WI38 (cell line): ENCODE results near the gene KAT2B.

ENCODE experiments used
- H3K4me3 ChIP-seq: 2 replicates; pipeline ENCODE4 v1.5.1; 2011; ENCODE audit warnings: low read depth, mild to moderate bottlenecking, control low read depth, low read length
- TF ChIP-seq, protein P1 (sequence below): IDR thresholded peaks from 2 replicates; pipeline ENCODE4 v1.5.1; 2012; ENCODE audit warnings: low read depth, mild to moderate bottlenecking, control low read depth, low read length

The KAT2B gene

DNA sequence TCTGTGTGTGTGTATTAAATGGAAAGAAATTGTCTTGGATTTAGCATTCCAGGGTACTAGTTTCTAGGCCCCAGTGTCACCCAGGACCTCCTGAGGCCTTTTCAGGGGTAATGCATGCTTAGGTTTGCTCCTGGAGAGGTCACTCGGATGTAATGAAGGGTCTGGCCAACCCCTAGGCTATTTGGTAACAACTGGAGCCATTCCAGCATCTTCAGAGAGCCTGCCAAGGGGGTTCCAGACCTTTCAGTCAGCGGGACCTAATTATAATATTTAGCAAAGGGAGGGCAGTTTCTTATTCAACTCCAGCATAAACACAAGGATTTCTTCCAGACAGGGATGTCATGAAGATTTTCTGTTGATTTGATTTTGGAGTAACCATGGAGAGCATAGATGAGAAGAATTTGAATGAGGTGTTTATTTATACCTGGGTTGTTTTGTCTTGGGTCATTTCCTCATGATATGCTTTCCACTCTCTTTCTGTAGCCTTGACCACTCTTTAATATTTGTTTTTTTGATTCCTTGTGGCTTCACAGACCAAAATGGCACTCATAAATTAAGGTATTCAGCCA, 17.4 kb downstream of the KAT2B start:
- TF ChIP-seq, protein P1, sequence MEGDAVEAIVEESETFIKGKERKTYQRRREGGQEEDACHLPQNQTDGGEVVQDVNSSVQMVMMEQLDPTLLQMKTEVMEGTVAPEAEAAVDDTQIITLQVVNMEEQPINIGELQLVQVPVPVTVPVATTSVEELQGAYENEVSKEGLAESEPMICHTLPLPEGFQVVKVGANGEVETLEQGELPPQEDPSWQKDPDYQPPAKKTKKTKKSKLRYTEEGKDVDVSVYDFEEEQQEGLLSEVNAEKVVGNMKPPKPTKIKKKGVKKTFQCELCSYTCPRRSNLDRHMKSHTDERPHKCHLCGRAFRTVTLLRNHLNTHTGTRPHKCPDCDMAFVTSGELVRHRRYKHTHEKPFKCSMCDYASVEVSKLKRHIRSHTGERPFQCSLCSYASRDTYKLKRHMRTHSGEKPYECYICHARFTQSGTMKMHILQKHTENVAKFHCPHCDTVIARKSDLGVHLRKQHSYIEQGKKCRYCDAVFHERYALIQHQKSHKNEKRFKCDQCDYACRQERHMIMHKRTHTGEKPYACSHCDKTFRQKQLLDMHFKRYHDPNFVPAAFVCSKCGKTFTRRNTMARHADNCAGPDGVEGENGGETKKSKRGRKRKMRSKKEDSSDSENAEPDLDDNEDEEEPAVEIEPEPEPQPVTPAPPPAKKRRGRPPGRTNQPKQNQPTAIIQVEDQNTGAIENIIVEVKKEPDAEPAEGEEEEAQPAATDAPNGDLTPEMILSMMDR: no peak
- H3K4me3 ChIP-seq: no peak overlapping the region

DNA sequence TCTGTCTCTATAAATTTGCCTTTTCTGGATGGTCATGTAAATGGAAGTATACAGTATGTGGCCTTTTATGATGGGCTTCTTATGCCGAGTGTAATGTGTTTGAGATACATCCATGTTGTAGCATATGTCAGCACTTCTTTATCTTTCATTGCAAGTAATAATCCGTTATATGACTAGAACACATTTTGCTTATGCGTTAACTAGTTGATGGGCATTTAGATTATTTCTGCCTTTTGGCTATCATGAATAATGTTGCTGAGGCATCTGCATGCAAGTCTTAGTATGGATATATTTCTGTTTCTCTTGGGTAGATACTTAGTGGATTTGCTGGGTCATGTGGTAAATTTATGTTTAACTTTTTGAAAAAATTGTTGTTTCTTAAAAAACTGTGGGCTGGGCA, 19.7 kb downstream of the KAT2B start:
- TF ChIP-seq, protein P1: no peak

DNA sequence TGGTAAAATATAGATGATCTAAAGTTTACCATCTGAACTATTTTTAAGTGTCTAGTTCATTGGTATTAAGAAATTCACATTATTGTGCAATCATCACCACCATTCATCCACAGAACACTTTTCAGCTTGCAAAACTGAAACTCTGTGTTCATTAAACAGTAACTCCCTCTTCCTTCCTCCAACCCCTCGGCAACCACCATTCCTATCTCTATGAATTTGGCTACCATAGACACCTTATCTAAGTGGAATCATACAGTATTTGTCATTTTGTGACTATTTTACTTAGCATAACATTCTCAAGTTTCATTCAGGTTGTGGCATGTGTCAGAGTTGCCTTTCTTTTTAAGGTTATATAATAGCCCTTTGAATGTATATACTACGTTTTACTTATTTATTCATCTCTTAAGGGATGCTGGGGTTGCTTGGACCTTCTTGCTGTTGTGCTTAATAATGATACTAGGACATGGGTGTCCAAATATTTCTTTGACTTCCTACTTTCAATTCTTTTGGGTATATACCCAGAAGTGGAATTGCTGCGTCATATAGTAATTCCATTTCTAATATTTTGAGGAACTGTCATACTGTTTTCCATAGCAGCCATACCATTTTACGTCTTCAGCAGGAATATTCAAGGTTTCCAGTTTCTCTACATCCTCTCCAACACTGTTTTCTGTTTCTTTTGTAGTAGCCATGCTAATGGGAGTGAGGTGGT, 20.9 kb downstream of the KAT2B start:
- TF ChIP-seq, protein P1: no peak
- H3K4me3 ChIP-seq: no peak overlapping the region

More for the DNA sequence above, 19.7 kb downstream of the KAT2B start:
- no peak overlapping the region for H3K4me3 ChIP-seq

DNA sequence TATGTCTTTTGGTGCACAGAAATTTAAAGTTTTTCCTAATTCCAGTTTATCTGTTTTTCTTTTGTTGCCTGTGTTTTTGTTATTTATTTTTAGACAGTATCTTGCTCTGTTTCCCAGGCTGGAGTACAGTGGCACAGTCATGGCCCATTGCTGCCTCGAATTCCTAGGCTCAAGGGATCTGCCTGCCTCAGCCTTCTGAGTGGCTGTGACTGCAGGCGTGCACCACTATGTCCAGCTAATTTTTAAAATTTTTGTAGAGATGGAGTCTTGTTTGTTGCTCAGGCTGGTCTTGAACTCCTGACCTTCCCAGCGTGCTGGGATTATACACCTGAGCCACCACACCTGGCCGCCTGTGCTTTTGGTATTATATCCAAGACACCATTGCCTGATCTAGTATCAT, 22.8 kb downstream of the KAT2B start:
- no peak overlapping the region for H3K4me3 ChIP-seq
- TF ChIP-seq, protein P1: no peak

DNA sequence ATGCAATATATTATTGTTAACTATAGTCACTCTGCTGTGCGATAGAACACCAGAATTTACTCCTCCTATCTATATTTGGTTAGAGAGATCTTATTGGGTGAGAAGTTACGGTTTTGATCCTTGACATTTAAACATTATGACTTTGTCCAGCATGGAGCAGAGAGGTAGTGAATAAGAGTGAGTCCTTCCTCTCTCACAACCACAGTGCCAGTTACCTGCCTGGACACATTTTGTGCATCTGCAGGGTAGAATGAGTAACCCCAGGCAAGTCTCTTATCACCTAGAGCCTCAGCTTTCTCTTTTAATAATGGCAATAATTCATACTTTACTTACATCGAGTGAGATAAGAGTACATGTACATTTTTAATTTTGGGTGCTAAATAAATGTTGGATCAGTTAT, 24.1 kb downstream of the KAT2B start:
- no peak overlapping the region for H3K4me3 ChIP-seq
- TF ChIP-seq, protein P1: no peak

DNA sequence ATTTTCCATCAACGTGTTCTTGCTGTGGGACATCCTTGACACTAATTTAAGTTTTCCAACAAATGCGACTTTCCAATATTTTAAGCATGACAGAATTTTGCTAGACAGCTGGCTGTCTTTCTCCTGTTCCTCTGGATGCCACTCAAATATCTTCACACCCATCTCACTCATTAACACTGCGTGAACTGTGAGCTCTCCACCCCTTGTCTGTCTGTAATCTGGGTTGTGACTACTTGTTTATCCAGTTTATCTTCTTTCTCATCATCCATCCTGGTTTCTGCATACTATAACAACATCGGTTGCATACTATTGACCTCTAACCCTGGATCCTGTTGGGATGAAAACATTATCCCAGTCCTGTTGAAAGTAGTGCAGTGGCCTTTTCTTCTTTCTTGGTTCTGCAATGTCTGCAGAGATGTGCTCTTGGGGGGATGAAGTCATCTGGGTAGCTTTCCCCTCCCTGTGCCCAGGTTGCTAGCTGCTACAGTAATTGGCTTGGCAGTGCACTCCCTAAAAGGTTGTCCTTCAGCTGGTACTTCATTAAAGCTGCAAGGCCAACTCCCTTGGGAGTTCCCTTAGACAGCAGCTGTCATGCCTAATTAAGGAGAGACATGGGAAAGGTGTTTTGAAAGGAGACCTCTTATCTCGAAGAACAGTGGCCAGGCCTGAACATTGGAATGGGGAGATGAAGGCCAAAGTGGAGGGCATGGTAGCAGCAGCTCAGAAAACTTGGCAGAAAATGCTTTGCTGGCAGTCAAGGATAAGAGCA, 24.7 kb downstream of the KAT2B start:
- no peak overlapping the region for H3K4me3 ChIP-seq
- TF ChIP-seq, protein P1: no peak

DNA sequence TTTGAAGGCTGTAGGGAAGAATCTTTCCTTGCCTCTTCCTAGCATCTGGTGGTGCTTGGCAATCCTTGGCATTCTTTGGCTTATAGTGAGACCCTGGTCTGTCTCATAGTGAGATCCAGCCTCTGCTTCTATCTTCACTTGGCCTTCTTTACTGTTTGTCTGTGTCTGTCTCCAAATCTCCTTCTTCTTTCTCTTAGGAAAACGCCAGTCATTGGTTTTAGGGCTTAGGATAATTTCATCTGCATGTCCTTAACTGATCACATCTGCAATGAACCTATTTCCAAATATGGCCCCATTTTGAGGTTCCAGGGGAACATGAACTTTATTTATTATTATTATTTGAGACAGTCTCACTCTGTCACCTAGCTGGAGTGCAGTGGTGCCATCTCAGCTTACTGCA, 25.8 kb downstream of the KAT2B start:
- no peak overlapping the region for H3K4me3 ChIP-seq
- TF ChIP-seq, protein P1: no peak
